GM10266 (cell line): Measurements from ENCODE around the gene C10orf143.

Source experiments
- DNase-seq: peaks from one replicate; pipeline ENCODE4 v3.0.0; 2012; ENCODE audit errors: extremely low spot score
- CTCF ChIP-seq: IDR thresholded peaks from 2 replicates; pipeline ENCODE4 v1.5.1; 2012; ENCODE audit warnings: mild to moderate bottlenecking, low read depth; ENCODE audit not compliant: control insufficient read depth, insufficient read depth; ENCODE audit errors: missing control alignments

The C10orf143 gene

GRCh38 chr10:130022511-130023299 lies 87.9 kb downstream of the C10orf143 start:
- no peak for DNase-seq
- TF ChIP-seq CTCF: no peak

DNA sequence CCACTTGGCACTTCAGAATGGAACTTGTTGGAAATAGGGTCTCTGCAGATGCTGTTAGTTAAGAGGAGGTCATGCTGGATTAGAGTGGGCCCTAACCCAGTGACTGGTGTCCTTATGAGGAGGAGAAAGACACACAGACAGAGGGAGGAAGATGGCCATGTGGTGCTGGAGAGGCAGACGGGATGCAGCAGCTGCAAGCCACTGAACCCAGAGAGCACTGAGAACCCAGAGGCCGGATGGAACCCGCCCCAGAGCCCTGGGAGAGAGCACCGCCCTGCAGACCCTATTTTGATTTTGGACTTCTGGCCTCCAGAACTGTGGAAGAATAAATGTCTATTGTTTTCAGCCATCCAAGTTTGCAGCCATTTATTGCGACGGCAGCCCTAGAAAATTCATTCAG lies 88.5 kb downstream of the C10orf143 start:
- TF ChIP-seq CTCF: no peak
- no peak for DNase-seq

- DNase-seq: no peak
- no peak for TF ChIP-seq CTCF
Observed at GRCh38 chr10:130021383-130021950, 89.2 kb downstream of the C10orf143 start.

- TF ChIP-seq CTCF: no peak
- no peak for DNase-seq
Observed at GRCh38 chr10:130020651-130021382, 89.8 kb downstream of the C10orf143 start.

DNA sequence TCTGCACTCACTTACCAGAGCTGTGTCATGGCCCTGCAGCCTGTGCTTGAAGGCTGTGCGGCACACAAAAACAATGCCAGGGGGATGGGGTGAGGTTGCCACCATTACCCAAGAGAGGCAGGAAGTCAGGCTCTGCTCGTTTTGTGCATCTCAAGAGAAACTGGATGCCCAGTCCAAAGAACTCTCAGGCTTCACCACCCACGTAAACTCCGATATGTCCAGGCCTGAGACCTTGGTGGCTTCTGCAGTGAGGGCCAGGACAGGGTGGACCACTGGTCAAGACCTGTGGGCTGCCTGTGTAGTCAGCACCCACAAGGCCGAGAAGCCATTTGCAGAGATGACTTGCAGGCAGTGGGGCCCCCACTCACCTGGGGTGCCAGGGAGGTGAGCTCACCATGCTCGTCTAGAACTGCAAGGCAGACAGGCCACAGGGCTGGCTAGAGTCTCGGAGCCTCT lies 91.9 kb downstream of the C10orf143 start:
- no peak for DNase-seq
- TF ChIP-seq CTCF: no peak

DNA sequence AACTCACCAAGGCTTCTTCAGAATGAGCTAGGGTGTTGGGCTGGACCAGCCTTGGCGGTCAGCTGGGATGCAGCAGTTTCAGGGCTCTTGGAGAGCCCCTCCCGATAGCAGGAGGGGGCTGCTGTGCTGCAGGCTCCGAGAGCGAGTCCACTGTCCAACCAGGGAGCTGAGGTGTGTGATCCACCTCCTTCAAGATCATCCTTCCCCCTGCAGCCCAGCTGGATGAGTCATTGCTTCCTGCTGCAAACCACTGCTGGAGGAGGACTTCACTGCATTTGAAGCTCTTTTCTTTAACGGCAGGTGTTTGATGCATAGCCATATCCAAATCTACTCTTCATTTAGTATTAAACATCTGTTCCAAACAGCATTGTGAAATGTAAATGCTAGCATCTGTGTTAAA lies 92.4 kb downstream of the C10orf143 start:
- TF ChIP-seq CTCF: no peak
- no peak for DNase-seq
